ENCODE results near the gene GCG.

GCG gene

GRCh38 chr2:162148956-162149355, 3.1 kb downstream of the GCG start:
- no peak for DNase-seq

- no peak for DNase-seq
Observed at GRCh38 chr2:162143969-162144368, 8.1 kb downstream of the GCG start.

GRCh38 chr2:162138310-162138709, 13.7 kb downstream of the GCG start:
- DNase-seq: no peak

- DNase-seq: no peak
Observed at GRCh38 chr2:162127422-162127821, 24.6 kb downstream of the GCG start.

- no peak for DNase-seq
Observed at GRCh38 chr2:162126527-162126926, 25.5 kb downstream of the GCG start.

GRCh38 chr2:162126111-162126519, 25.9 kb downstream of the GCG start:
- DNase-seq: no peak

GRCh38 chr2:162125138-162125537, 26.9 kb downstream of the GCG start:
- no peak for DNase-seq

GRCh38 chr2:162123806-162124758, 28.0 kb downstream of the GCG start:
- no peak for DNase-seq

- DNase-seq: no peak
Observed at GRCh38 chr2:162118166-162119031, 33.6 kb downstream of the GCG start.

GRCh38 chr2:162116352-162116751, 35.7 kb downstream of the GCG start:
- DNase-seq: no peak

GRCh38 chr2:162115076-162115475, 37.0 kb downstream of the GCG start:
- no peak for DNase-seq

- no peak for DNase-seq
Observed at GRCh38 chr2:162114271-162114670, 37.8 kb downstream of the GCG start.

- DNase-seq: no peak
Observed at GRCh38 chr2:162113776-162114168, 38.3 kb downstream of the GCG start.

GRCh38 chr2:162113088-162113775, 38.8 kb downstream of the GCG start:
- DNase-seq: no peak

GRCh38 chr2:162111958-162112850, 39.8 kb downstream of the GCG start:
- DNase-seq: no peak

GRCh38 chr2:162107361-162107901, 44.6 kb downstream of the GCG start:
- no peak for DNase-seq

- no peak for DNase-seq
Observed at GRCh38 chr2:162106746-162107145, 45.3 kb downstream of the GCG start.

GRCh38 chr2:162106146-162106551, 45.9 kb downstream of the GCG start:
- DNase-seq: no peak

GRCh38 chr2:162103443-162104009, 48.5 kb downstream of the GCG start:
- DNase-seq: no peak

GRCh38 chr2:162100579-162100978, 51.5 kb downstream of the GCG start:
- no peak for DNase-seq

GRCh38 chr2:162099836-162100235, 52.2 kb downstream of the GCG start:
- no peak for DNase-seq
